ENCODE results near the gene DHCR7.

DHCR7 gene, protein sequence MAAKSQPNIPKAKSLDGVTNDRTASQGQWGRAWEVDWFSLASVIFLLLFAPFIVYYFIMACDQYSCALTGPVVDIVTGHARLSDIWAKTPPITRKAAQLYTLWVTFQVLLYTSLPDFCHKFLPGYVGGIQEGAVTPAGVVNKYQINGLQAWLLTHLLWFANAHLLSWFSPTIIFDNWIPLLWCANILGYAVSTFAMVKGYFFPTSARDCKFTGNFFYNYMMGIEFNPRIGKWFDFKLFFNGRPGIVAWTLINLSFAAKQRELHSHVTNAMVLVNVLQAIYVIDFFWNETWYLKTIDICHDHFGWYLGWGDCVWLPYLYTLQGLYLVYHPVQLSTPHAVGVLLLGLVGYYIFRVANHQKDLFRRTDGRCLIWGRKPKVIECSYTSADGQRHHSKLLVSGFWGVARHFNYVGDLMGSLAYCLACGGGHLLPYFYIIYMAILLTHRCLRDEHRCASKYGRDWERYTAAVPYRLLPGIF

DNA sequence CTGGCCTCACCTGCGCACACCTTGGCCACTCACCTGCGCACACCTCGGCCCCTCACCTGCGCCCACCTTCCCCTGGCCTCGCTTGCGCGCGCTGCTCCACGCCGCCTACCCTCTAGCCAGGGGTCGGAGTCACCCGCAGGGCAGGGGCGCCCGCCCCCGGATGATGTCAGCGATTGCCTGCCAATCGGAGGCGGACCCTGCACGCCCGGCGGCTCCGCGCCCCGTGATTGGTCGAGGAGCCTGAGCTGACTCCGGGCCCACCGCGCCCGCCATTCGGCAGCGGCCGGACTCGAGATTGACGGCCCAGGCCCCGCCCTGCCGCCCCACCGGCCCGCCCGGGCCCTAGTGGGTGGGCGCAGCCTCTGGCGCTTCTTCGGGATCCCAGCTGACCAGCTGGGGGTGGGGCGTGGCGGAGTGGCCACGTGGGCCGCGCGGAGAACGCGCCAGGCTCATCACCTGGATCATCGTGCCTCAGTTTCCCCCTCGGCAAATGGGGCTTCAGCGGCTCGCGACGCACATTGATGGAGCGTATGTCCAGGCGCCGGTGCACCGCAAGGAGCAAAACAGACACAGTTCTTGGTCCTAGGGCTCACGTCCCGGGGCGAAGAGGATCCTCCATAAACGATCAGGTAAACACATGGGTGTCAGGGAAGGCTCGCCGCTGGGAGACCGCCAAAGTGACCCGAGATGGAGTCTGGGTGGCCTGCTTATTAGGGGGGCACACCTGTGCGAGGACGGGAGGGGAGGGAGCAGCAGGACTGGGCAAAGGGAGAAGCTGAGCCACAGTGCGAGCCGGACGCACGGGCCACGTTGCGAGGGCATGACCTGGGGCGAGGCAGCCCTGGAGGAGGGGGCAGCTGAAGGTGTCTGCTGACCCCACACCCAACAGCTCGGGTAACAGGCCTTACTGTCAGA lies at the start of gene DHCR7:
Gene DHCR7, minus strand, starts transcription at position 137 of the 915 bp plus-strand sequence. CDS start 3,441 bp downstream, outside the sequence.
- FAIRE-seq, result no peak

DNA sequence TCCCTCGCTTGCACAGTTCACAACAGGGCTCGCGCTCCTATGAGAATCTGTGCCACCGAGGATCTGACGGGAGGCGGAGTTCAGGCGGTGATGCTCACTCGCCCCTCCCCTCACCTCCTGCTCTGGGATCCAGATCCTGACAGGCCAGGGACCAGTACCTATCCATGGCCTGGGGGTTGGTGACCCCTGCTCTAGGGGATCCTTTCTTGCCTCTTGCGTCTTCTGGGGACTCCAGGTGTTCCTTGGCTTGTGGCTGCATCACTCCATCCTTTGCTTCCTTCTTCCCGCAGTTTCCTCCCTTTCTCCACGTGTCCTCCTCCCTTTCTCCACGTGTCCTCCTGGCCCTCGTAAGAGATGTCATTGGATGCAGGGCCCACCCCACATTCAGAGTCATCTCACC lies 48.2 kb upstream of the DHCR7 start:
- FAIRE-seq, result no peak

DNA sequence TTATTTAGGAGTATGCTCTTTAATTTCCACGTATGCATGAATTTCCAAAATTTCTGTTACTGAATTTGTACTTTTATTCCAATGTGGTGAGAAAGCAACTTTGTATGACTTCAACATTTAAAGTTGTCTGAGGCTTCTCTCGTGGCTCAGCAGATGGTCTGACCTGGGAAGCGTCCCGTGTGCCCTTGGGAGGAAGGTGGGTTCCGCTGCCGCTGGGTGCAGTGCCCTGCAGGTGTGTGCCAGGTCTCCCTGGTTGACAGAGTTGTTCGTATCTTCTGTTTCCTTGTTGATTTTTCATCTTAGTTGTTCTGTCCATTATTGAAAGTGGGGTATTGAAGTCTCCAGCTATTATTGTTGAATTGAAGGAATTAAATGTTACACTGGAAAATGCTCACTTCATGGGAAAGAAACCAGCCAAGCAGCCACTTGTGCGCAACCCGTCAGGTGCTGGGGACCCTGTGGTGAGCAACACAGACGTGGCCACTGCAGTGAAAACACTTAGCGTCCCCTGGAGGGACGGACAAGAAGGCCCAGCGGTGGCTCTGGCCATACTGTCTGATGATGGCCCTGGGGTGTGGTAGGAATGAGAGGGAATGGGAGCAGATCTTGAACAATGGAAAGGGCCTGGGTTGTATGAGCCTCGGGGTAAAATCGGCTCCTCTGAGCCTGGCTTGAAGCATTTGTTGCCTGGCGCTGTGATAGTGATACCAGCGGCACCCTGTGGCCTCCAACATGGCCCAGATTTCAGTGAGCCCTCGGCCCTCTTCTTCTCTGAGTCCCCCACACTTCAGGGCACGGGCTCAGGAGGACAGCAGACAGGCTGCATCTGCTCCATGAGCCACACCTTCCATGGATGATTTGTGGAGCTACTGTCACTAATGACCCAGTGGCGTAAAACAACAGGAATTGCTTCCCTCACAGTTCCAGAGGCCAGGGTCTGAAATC lies 47.4 kb upstream of the DHCR7 start:
- FAIRE-seq, result no peak

DNA sequence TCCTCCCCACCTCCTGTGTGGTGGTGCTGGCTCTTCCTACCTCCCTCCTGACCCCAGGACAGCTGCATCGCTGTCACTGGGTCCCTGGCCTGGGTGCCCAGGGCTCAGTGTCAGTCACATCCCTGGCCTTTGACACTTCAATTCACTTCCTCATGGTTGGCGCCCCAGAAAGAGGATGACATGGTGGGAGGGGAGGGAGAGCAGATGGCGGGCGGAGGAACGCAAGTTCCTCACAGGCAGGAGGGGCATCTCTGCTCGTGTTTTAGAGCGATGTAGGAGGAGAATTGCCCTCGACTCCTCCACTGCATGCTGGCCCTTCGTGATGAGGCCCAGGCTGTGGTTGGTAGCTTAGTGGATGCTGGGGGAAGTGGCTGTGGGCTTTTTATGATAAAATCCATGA lies 43.7 kb upstream of the DHCR7 start:
- FAIRE-seq, result no peak

DNA sequence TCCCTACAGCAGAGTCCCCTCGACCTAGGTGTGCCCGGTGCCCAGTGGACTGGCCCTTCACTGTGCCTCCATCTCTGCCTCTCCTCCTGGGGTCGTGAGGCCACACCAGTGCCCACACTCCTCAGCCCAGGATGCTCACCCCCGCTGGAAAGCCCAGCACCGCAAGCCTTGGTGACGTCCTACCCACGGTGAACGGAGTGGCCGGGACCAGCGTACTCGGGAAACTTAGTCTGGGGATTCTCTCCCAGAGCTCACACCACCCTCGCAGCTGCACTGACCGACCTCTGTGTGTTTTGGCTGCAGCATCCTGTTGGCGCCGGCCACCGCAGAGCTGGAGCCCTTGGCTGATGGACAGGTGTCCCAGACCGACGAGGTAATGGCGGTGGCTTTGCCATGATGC lies 43.3 kb upstream of the DHCR7 start:
- no peak for FAIRE-seq

DNA sequence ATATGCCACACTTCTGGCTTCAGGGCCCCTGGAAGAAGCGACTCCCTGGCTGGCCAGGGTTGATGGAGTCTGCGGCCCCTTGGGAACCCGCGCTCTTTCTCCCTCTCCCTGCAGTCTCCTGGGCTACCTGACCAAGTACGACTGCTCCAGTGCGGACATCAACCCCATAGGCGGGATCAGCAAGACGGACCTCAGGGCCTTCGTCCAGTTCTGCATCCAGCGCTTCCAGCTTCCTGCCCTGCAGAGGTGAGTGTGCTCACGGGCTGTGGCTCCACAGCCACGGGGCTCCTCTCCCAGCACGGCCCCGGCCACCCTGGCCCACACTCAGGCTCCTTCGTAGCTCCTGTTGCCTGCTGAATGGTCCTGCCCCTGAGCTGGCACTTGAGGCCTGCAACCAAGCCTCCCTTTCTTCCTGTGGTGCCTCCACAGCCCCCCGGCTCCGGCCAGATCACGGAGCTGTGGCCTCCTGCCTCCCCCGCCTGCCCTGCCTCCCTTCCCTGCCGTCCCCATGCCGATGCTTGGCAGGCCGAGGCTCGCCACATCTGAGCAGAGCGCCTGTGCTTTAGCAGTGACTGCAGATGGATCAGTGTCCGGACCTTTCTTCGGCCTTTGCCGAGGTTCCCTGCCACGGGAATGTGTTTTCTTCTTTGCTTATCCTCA lies 42.7 kb upstream of the DHCR7 start:
- FAIRE-seq, result no peak

DNA sequence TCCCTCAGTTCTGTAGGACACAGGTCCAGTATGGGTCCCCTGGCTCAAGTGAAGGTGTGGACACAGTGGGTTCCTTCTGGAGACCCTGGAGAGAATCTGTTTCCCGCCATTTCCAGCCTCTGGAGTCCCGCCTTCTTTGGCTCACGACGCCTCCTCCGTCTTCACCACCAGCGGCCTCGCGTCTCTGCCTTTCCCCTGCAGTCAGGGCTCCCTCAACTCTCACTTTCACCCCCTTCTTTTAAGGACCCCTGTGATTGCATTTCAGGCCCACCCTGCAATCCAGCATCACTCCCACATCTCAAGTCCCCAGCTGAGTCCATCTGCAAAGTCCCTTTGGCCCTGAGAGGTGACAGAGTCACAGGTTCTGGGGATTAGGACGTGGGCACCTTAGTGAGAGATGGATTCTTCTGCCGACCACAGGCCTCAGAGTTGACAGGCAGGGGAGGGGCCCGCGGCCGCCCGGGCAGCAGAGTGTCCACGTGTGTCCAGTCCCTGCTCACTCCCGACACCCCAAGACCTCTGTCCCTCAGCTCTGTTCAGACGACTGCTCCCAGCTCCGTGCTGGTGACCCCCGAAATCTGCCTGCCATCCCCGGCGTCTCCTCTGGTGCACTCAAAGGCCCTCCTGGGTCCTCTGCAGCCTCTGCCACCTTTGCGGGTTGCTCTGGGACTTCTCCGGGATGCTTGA lies 42.0 kb upstream of the DHCR7 start:
- FAIRE-seq, result no peak

DNA sequence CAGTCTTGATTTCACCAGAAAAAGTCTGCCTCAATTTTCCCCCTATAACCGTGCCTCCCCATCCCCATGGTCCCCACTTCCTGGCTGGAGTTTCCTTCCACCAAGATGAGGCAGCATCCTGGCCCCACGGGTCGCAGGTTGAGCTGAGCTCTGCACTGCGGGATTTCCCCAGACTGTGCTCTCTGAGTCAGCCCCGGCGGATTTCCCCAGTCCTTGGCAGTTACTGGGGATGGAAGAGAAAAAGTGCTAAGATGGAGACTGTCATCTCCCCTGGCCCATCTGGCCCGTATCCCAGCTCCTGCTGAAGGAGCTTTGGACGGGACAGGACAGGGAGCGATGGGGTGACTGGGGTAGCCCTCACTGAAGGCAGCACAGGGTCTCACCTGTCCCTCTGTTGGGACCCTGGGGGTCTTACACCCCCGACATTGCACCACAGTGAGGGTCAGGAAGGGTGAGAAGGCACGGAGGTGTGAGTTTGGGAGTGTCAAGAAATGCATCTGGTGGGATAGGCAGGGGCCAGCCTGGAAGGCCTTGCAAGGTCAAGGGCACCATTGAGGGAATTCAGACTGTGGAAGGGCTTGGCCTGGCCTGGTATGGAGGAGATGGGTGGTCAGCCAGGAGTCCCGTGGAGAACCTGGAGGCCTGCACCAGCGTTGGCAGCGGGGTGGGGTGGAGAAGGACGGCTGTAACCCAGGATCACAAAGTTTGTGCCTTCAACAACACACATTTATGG lies 41.3 kb upstream of the DHCR7 start:
- FAIRE-seq, result no peak

DNA sequence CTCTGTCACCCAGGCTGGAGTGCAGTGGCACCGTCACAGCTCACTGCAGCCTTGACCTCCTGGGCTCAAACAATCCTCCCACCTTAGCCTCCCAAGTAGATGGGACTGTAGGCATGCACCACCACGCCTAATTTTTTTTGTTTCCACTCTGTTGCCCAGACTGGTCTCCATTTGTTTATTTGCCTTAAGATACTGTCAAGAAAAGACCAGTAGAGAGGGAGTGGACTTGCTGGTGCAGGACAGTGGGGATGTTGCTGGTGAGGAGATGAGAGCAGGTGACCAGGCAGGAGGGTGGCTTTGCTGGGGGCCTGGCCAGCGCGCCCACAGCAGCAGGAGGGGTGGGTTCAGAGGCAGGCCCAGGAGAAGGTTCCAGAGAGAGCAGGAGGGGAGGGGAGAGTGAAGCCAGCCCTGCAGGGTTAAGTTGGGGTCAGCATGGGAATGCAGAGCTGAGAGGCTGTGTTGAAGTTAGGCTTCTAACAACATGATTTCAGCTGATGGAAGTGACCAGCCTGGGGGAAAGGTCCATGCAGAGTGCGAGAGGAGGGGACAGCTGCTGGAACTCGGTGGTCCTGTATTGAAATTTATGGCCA lies 40.6 kb upstream of the DHCR7 start:
- no peak for FAIRE-seq

DNA sequence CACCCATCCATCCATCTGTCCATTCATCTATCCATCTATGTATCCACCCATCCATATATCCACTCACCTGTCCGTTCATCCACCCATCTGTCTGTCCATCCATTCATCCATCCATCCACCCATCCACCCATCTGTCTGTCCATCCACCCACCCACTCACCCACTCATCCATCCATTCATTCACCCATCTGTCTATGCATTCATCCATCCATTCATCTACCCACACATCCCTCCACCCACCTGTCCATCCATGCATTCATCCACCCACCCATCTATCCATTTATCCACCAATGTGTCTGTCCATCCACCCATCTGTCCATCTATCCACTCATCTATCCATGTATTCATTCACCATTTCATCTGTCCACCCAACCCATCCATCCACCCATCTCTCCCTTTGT lies 38.1 kb upstream of the DHCR7 start:
- no peak for FAIRE-seq

DNA sequence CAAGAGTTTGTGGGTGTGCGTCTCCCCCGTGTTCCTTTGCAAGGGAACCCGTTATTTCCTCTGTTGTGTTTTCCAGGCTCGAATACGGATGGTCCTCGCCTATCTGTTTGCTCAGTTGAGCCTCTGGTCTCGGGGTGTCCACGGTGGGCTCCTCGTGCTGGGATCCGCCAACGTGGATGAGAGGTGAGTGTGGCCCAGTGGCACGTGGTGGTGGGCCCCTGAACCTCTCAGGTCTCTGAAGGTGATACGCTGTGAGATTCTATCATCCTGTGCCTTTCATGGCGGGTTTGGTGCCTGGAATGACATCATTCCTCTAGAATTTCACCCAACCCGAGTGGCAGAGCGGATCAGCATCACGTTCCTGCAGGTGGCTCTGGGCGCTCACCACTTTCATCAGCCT lies 37.3 kb upstream of the DHCR7 start:
- FAIRE-seq, result no peak

DNA sequence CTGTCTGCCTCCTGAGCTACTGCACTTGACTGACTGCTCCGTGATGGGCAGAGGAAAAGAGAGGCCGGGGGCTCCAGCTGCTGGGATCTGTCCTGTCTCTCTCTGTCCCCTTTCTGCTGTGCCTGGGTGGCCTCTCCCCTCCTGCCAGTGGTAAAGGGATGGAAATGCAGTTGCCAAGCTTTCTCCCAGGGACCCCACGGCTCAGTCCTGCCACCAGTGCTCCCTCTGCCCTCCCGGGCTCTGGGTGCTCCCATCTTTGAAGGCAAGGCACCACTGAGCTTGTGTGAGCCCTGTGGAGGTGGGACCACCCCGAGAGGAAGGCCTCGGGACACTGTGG lies 36.8 kb upstream of the DHCR7 start:
- FAIRE-seq, result no peak

DNA sequence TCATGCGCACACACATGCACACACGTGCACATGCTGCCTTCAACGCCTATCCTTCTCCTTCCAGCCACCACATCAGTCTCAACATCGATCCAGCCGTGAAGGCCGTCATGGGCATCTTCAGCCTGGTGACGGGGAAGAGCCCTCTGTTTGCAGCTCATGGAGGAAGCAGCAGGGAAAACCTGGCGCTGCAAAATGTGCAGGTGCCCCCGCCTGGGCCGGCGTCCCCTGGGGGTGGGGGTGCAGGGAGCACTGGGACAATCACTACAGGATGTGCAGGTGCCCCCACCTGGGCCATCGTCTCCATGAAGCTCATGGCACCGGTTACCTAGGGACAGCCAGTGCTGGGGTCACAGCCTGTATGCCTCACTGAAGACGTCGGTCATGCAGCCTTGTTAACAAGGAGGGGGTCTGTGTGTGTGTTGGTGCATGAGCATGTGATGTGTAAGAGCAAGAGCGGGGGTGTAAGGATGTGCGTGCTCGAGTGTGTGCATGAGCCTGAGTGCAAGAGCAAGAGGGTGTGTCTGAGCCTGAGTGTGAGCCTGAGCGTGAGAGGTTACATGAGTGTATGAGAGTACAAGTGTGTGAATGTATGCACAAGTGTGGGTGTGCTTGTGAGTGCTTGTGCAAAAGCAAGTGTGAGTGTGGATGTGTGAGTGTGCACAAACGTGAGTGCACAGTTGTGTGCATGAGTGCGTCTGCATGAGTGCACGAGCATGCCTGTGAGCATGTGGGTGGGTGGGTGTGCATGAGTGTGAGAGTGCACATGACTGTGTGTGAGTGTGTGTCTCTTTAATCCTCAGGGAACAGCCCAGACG lies 36.3 kb upstream of the DHCR7 start:
- FAIRE-seq, result no peak

DNA sequence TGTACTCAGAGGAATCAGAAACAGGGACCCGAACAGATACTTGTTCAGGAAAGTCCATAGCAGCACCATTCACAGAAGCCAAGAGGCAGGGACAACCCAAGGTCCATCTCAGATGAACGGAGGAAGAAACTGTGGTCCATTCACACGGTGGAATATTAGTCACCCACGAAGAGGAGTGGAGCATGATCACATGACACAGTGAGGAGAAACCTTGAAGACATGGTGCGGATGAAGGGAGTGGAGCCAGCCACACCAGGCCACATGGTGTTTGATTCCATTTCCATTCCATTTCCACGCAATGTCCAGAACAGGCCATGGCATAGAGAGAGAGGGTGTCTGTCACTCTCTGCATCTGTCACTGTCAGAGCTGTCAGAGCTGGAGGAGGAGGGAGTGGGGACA lies 35.5 kb upstream of the DHCR7 start:
- FAIRE-seq, result no peak

DNA sequence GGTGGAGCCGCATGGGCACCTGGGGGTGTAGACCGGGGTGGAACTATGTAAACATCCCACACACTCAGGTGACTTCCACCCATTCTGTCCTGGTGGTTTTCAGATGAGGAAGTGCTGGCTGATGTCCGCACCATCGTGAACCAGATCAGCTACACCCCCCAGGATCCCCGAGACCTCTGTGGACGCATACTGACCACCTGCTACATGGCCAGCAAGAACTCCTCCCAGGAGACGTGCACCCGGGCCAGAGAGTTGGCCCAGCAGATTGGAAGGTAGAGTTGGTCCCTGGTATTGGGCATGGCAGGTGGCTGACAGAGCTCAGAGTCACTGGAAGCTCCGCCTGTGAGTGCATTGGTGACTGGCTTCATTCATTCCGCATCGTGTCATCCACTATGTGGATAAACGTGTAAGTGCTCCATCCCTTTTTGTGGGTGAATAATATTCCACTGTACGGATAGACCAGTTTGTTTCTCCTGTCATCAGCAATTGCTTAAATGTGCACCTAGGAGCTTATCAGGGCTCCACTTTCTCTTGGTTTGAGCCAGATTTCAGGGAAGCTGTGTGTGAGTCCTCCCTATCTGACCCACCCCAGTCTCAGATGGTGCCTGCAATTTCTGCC lies 34.7 kb upstream of the DHCR7 start:
- no peak for FAIRE-seq

DNA sequence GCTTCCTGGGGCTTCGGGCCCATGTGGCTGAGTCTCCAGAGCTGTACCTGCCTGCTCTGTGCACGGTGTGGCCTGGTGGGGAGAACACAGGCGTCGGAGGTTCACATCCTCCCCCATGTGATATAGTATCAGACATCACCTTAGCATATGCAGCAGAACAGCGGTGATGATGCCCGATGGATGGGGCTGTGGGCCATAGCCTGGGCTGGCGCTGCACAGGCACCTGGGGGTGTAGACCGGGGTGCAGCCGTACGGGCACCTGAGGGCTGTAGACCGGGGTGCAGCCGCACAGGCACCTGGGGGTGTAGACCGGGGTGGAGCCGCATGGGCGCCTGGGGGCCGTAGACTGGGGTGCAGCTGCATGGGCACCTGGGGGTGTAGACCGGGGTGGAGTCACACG lies 34.0 kb upstream of the DHCR7 start:
- no peak for FAIRE-seq

DNA sequence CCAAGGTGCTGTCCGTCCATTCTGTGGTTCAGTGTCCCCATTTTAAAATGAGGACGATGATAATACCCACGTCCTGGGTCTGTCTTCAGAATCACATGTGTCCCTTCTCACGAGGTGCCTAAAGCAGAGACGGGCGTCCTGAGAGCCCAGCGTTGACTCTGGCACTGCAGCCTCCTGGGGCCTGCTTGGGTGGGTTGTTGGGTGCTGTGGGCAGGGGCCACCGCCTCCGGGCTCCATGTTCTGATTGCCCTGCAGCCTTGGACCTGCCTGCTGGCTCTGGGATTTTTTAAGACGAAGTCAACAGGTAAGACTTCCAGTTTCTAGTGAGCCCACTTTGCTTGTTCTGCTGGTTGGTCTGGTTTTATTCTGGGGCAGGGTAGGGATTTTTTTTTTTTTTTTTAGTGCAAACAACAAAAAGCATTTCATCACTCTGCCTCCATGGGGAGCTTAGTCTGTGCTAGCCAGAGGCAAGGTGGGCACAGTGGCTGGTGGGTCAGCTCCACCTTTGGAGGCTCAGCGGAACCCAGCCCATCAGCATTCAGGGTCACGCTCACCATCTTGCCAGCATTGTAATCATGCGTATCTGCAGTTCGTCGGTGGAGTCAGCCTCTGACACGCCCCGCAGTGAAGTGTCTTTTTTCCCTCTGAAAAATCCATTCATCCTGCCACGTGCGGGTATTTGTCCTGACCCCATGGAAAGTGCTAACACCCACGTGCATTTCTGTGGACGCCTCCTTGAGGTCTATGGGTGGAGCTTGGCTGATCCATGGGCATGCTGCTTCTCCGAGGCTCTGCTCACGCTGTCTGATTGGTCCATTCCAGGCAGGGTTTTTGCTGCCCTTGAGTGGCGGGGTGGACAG lies 33.1 kb upstream of the DHCR7 start:
- FAIRE-seq, result no peak

DNA sequence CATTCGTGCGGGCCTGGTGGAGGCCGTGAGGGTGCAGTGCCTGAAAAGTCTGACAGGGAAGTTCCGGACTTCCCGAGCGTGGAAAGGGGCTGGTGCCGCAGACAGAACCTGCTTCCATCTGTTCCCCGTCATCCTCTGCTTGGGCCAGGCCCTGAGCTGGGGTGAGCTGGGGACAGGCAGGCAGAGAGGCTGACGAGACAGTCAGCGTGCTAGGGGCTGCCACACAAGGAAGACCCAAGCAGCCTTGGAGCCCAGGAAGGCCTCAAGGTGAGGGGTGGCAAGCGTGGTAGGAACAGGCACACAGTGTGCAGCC lies 30.3 kb upstream of the DHCR7 start:
- no peak for FAIRE-seq
